Endothelial cell (in vitro differentiated cells): Measurements from ENCODE around the gene DCAF11. TPM values are rescaled to one million over a fixed set of nuclear protein-coding genes. Genes with fewer than 3 reads are reported as not detected.

Source experiments
- DNase-seq: peaks from one replicate; pipeline ENCODE4 v3.0.0; 2021; ENCODE audit warnings: low spot score
- H3K27ac Mint-ChIP-seq: one replicate; pipeline ENCODE4 v1.8.0; 2021; ENCODE audit warnings: mixed read lengths, inconsistent platforms; ENCODE audit not compliant: unreplicated experiment
- H3K27me3 Mint-ChIP-seq: one replicate; pipeline ENCODE4 v1.8.0; 2021; ENCODE audit warnings: mild to moderate bottlenecking, moderate library complexity, mixed read lengths, inconsistent platforms; ENCODE audit not compliant: unreplicated experiment
- H3K36me3 Mint-ChIP-seq: one replicate; pipeline ENCODE4 v1.8.0; 2021; ENCODE audit warnings: mild to moderate bottlenecking, low read depth, mixed read lengths, inconsistent platforms; ENCODE audit not compliant: unreplicated experiment
- H3K4me1 Mint-ChIP-seq: one replicate; pipeline ENCODE4 v1.8.0; 2021; ENCODE audit warnings: mild to moderate bottlenecking, mixed read lengths, inconsistent platforms; ENCODE audit not compliant: unreplicated experiment
- H3K4me3 Mint-ChIP-seq: one replicate; pipeline ENCODE4 v1.8.0; 2021; ENCODE audit warnings: mild to moderate bottlenecking, mixed read lengths, inconsistent platforms; ENCODE audit not compliant: unreplicated experiment
- H3K9me3 Mint-ChIP-seq: one replicate; pipeline ENCODE4 v1.8.0; 2021; ENCODE audit warnings: mixed read lengths, inconsistent platforms; ENCODE audit not compliant: unreplicated experiment
- total RNA-seq: library from RNA; stranded (reverse); fragmentation: NEBNext Ultra II Directional; extraction: Animal tissue kit (Norgen Biotek cat#: 25700); gene quantifications from one replicate; pipeline ENCODE4 v1.2.1, GENCODE V29; 2021; ENCODE audit not compliant: unreplicated experiment
- TF ChIP-seq, protein P1 (sequence below): fragments of 200-600 bp; sonication (generic); IDR thresholded peaks from one replicate; pipeline ENCODE4 v1.5.0; 2021; ENCODE audit warnings: antibody characterized with exemption; ENCODE audit not compliant: unreplicated experiment

Gene DCAF11
- total RNA-seq, 1 donor from 2014 or later = 38.2 TPM

DNA sequence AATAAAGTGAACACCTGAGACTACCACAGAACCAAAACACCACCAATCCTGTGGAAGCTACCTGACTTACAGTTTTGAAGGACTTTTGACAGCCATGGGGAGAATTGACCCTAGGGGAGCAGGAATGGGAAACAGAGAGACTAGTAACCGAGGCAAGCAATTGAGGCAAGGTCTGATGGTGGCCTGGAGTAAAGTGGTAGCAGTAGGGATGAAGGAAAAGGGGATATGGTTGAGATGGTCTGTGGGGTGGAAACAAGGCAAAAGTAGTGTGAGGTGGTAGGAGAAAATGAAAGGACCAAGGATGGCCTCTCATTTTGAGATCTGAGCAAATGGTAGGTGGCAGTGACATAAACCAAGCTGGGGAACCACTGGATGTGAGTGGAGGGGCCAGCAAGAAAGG lies 42.3 kb downstream of the DCAF11 start:
- peaks cover 12% of the 10 kb centered on the region for H3K27me3 Mint-ChIP-seq
- H3K9me3 Mint-ChIP-seq = no peaks in the 10 kb centered on the region
- H3K27ac Mint-ChIP-seq = peak overlapping the region; percentile 22
- TF ChIP-seq, protein P1, sequence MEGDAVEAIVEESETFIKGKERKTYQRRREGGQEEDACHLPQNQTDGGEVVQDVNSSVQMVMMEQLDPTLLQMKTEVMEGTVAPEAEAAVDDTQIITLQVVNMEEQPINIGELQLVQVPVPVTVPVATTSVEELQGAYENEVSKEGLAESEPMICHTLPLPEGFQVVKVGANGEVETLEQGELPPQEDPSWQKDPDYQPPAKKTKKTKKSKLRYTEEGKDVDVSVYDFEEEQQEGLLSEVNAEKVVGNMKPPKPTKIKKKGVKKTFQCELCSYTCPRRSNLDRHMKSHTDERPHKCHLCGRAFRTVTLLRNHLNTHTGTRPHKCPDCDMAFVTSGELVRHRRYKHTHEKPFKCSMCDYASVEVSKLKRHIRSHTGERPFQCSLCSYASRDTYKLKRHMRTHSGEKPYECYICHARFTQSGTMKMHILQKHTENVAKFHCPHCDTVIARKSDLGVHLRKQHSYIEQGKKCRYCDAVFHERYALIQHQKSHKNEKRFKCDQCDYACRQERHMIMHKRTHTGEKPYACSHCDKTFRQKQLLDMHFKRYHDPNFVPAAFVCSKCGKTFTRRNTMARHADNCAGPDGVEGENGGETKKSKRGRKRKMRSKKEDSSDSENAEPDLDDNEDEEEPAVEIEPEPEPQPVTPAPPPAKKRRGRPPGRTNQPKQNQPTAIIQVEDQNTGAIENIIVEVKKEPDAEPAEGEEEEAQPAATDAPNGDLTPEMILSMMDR = no peak
- DNase-seq = no peak
- peaks cover 21% of the 10 kb centered on the region for H3K4me1 Mint-ChIP-seq
- peak overlapping the region; percentile 26 for H3K4me3 Mint-ChIP-seq
- peaks cover 36% of the 10 kb centered on the region for H3K36me3 Mint-ChIP-seq

DNA sequence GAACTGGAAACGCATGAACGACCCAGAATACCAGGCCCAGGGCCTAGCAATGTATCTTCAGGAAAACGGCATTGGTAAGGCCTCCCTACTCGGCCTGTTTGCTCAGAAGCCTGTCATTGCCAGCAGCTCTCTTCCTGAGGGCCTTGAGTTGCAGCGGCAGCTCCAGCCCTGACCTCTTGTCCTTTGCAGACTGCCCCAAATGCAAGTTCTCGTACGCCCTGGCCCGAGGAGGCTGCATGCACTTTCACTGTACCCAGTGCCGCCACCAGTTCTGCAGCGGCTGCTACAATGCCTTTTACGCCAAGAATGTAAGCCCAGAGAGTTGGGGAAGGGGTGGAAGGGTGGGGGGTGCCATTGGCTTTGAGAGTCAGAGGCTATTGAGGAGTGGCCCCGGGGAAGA lies 42.8 kb downstream of the DCAF11 start:
- DNase-seq = no peak
- Mint-ChIP-seq H3K27ac (no peak overlapping the region), H3K4me3 (no peak overlapping the region), H3K27me3 (peaks cover 12% of the 10 kb centered on the region), H3K4me1 (peaks cover 25% of the 10 kb centered on the region), H3K9me3 (no peaks in the 10 kb centered on the region), H3K36me3 (peaks cover 37% of the 10 kb centered on the region)
- TF ChIP-seq, protein P1 = no peak

DNA sequence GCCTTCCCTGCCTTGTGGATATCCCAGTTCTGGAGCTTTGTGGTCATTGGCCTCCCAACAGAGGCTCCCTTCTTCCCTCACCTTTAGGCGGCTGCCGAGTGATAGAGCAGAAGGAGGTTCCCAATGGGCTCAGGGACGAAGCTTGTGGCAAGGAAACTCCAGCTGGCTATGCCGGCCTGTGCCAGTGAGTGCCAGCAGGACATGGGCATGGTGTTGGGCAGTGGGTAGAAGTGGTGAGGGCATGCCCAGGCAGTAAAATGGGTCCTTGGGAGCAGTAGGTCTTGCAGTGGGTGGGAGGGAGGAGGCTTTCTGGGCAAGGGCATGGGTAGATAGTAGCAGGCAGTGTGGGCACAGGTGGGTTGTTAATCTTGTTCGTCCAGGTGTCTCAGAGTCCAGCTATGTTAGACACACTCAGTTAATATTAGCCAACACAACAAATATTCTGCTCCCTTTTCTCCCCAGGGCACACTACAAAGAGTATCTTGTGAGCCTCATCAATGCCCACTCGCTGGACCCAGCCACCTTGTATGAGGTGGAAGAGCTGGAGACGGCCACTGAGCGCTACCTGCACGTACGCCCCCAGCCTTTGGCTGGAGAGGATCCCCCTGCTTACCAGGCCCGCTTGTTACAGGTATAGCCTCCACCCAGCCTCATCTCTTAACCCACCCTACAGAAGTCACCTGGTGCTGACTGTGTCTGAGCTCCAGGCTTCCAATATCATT lies 45.4 kb downstream of the DCAF11 start:
- TF ChIP-seq, protein P1 = no peak
- peaks cover 45% of the 10 kb centered on the region for H3K36me3 Mint-ChIP-seq
- H3K27me3 Mint-ChIP-seq = peaks cover 9% of the 10 kb centered on the region
- peaks cover 21% of the 10 kb centered on the region for H3K4me1 Mint-ChIP-seq
- H3K9me3 Mint-ChIP-seq = no peaks in the 10 kb centered on the region
- H3K4me3 Mint-ChIP-seq = peak overlapping the region; percentile 11
- no peak overlapping the region for H3K27ac Mint-ChIP-seq
- no peak for DNase-seq

DNA sequence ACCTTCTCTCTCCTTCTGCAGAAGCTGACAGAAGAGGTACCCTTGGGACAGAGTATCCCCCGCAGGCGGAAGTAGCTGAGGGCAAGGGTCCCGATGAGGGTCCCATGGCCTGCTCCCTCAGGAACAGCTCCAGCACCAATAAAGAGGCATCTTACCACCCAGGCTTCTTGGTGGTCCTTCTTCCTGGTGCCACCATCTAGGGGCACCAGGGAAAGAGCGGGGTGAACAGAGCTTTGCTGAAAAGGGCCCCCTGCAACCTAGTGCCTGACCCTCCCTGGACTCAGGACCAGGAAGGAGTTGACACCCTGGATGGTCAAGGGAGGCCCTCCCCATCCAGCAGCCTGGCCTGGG lies 45.9 kb downstream of the DCAF11 start:
- H3K27ac Mint-ChIP-seq = no peak overlapping the region
- TF ChIP-seq, protein P1 = no peak
- peaks cover 49% of the 10 kb centered on the region for H3K36me3 Mint-ChIP-seq
- H3K9me3 Mint-ChIP-seq = no peaks in the 10 kb centered on the region
- H3K4me3 Mint-ChIP-seq = no peak overlapping the region
- H3K27me3 Mint-ChIP-seq = peaks cover 9% of the 10 kb centered on the region
- peaks cover 17% of the 10 kb centered on the region for H3K4me1 Mint-ChIP-seq
- no peak for DNase-seq

DNA sequence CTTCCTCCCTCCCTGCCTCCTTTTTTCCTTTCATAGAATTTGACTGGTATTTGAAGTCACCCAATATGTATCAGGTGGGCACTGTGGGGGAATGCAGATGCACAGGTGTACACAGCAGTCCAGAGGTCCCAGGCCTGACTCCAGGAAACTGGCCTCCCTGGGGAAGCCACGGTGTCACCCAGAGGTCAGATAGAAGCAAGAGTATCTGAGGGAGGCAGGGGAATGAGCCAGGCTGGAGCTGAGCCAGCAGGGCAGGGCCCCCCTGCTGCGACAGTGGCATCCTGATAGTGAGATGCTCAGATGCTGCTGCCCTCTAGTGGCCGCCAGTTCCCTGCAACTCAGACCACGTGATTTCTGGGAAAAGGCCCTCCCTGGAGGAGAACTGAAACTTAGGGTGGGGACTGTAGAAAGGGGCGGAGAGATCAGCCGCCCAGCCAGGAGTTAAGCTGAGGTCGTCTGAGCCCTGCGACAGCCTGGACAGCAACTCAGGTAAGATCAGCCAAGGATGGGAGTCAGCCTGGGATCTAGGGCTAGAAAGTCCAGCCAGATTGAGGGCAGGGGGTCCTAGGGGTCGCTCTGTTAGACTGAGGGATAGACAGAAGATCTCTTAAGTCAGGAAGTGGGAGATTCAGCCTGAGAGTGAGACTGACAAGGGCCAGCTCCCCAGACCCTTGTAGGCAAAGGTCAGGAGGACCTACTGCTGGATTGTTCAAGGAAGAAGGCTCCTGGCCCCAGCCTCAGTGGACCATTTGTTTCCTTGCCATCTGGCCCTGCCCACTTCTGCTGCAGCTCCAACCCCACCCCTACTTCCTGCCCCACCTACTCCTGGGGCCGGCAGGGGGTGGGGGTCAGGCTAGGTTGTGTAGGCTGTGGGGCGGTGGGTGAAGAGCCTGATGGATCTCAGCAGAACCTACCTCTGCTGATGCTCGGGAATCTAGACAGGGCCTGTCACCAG lies 46.5 kb downstream of the DCAF11 start, which contains the start of gene IRF9:
Gene IRF9 (plus strand): TSS at position 416 of the 955 bp plus-strand sequence. CDS start 880 bp downstream, outside the sequence.
- TF ChIP-seq, protein P1 = peak; percentile 96
- Mint-ChIP-seq H3K4me1 (peaks cover 12% of the 10 kb centered on the region), H3K27me3 (peaks cover 11% of the 10 kb centered on the region), H3K9me3 (no peaks in the 10 kb centered on the region), H3K36me3 (peaks cover 50% of the 10 kb centered on the region), H3K27ac (peak within 1 kb of the TSS; percentile 70), H3K4me3 (peak within 1 kb of the TSS; percentile 91)
- DNase-seq = peak; percentile 97
